Measurements from ENCODE around the gene GNAI2. TPM values are rescaled to one million over a fixed set of nuclear protein-coding genes. Genes with fewer than 3 reads are reported as not detected.
A peak's percentile ranks its signal among the peaks of the same experiment; 100 is the strongest.

Gene GNAI2
- total RNA-seq, 4 donors from 2014 or later: 69.6 to 322 (median 74.8) TPM

DNA sequence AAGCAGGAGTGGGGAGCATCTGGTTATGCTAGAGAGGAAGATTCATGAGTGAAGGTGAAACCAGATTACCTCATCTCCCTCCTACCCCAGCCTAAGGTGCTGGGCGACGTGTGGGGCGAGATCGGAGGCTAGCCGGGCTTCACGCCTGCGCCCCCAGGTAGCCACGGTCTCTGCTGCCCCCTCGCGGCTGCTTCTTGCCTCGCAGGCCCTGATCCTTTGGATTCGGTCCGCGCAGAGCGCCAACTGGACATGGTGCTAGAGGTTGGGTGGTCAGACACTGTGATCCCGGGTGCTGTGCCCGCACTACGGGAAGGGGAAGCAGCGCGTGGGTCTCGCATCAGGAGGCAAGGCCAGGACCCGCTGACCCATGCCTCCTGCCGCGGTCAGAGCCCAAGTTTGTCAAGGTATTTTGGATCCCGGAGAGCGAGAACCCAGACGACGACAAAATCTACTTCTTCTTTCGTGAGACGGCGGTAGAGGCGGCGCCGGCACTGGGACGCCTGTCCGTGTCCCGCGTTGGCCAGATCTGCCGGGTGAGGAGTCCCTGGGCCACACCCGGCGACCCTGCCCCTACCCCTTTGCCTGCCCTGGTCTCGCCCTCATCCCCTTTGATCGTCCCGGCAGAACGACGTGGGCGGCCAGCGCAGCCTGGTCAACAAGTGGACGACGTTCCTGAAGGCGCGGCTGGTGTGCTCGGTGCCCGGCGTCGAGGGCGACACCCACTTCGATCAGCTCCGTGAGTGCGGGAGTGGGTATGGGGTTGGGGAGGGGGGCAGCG, 37.1 kb downstream of the GNAI2 start:
- Histone ChIP-seq H3K27ac (peak overlapping the region in 3 of 4 donors; percentile 4 to 33 (median 23)), H3K9me3 (no peaks in the 10 kb centered on the region), H3K4me3 (peak overlapping the region in 2 of 4 donors; percentile 35 to 40), H3K27me3 (peaks cover 33% of the 10 kb centered on the region), H3K4me1 (peaks cover 19 to 54% (median 36%) of the 10 kb centered on the region in 4 donors), H3K36me3 (no peaks in the 10 kb centered on the region)
- in situ Hi-C loops (cut with MboI; ENCODE audit: low pct_ligation_motif_present in 1 of 4, low pct_unique_long_range_greater_than_20kb in 1 of 4, low sequenced_read_pairs in 3 of 4) (loop anchor here in 1 of 4 donors (5.0 kb wide), 1 partner anchor 81 kb away; the partner anchor contains the start of gene GNAT1), intact Hi-C loops (cut with DNase I; ENCODE audit: low total_unique reads) (loop anchor here (2.0 to 10.0 kb wide), 3 partner anchors 46 to 148 kb away; partner anchors contain the start of gene GNAT1)
- no peak for TF ChIP-seq POLR2A (IDR thresholded peaks at IDR 0.05)
- TF ChIP-seq EP300 (IDR thresholded peaks at IDR 0.05; ENCODE audit: low read depth): no peak
- peak in 2 of 3 donors; percentile 24 to 44 for TF ChIP-seq POLR2AphosphoS5 (IDR thresholded peaks at IDR 0.05)
- TF ChIP-seq, protein P1, sequence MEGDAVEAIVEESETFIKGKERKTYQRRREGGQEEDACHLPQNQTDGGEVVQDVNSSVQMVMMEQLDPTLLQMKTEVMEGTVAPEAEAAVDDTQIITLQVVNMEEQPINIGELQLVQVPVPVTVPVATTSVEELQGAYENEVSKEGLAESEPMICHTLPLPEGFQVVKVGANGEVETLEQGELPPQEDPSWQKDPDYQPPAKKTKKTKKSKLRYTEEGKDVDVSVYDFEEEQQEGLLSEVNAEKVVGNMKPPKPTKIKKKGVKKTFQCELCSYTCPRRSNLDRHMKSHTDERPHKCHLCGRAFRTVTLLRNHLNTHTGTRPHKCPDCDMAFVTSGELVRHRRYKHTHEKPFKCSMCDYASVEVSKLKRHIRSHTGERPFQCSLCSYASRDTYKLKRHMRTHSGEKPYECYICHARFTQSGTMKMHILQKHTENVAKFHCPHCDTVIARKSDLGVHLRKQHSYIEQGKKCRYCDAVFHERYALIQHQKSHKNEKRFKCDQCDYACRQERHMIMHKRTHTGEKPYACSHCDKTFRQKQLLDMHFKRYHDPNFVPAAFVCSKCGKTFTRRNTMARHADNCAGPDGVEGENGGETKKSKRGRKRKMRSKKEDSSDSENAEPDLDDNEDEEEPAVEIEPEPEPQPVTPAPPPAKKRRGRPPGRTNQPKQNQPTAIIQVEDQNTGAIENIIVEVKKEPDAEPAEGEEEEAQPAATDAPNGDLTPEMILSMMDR (IDR thresholded peaks at IDR 0.05): peak; percentile 98 to 100 (median 99)
- DNase-seq: peak; percentile 92
- WGBS, 2 donors (ENCODE audit: low coverage in 1 of 2): 0 to 2% methylated on average over 1 to 50 of the region's 61 CpGs

DNA sequence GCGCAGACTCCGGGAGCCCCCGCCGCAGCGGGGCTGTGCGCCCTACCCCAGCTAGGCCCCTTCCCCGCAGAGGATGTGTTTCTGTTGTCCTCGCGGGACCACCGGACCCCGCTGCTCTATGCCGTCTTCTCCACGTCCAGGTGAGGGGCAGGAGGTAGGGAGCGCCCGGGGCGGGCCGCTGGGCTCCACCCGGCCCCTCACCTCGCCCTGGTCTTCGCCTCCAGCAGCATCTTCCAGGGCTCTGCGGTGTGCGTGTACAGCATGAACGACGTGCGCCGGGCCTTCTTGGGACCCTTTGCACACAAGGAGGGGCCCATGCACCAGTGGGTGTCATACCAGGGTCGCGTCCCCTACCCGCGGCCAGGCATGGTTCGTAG, 37.7 kb downstream of the GNAI2 start:
- Histone ChIP-seq H3K27ac (no peak overlapping the region), H3K9me3 (no peaks in the 10 kb centered on the region), H3K4me3 (peak overlapping the region in 2 of 4 donors; percentile 35 to 40), H3K27me3 (peaks cover 33% of the 10 kb centered on the region), H3K4me1 (peaks cover 14 to 48% (median 31%) of the 10 kb centered on the region in 4 donors), H3K36me3 (no peaks in the 10 kb centered on the region)
- TF ChIP-seq EP300 (IDR thresholded peaks at IDR 0.05; ENCODE audit: low read depth) (no peak), POLR2AphosphoS5 (IDR thresholded peaks at IDR 0.05) (no peak), POLR2A (IDR thresholded peaks at IDR 0.05) (no peak)
- TF ChIP-seq, protein P1 (IDR thresholded peaks at IDR 0.05): no peak
- no peak for DNase-seq
- WGBS, 2 donors (ENCODE audit: low coverage in 1 of 2): 61% methylated on average over 29 of the region's 31 CpGs; no CpG with 5 or more reads in 1 of the 2 donors
- in situ Hi-C loops (cut with MboI; ENCODE audit: low pct_ligation_motif_present in 1 of 4, low pct_unique_long_range_greater_than_20kb in 1 of 4, low sequenced_read_pairs in 3 of 4) (loop anchor here in 1 of 4 donors (5.0 kb wide), 1 partner anchor 81 kb away; the partner anchor contains the start of gene GNAT1), intact Hi-C loops (cut with DNase I; ENCODE audit: low total_unique reads) (loop anchor here (2.0 to 10.0 kb wide), 3 partner anchors 47 to 149 kb away; partner anchors contain the start of gene GNAT1)

DNA sequence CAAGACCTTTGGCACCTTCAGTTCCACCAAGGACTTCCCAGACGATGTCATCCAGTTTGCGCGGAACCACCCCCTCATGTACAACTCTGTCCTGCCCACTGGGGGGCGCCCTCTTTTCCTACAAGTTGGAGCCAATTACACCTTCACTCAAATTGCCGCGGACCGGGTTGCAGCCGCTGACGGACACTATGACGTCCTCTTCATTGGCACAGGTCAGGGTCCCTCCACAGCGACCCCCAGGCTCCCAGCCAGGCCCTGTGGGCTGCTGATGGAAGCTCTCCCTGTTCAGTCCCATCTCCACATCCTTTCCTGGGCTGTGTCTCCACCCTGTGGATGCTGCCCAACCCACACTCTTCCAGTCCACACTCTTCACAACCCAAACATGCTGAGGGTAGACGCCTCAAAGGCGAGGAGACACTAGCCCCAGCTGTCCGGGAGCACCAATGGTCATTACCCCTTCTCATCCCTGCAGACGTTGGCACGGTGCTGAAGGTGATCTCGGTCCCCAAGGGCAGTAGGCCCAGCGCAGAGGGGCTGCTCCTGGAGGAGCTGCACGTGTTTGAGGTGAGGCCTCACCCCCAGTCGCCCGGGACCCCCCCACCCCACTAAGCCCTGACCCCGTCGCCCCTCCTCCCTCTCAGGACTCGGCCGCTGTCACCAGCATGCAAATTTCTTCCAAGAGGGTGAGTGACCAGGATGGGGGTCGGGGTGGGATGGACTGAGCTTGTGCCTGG, 38.5 kb downstream of the GNAI2 start:
- in situ Hi-C loops (cut with MboI; ENCODE audit: low pct_ligation_motif_present in 1 of 4, low pct_unique_long_range_greater_than_20kb in 1 of 4, low sequenced_read_pairs in 3 of 4) (loop anchor here in 1 of 4 donors (5.0 kb wide), 1 partner anchor 82 kb away; the partner anchor contains the start of gene GNAT1), intact Hi-C loops (cut with DNase I; ENCODE audit: low total_unique reads) (loop anchor here (5.0 to 10.0 kb wide), 2 partner anchors 82 to 150 kb away; partner anchors contain the start of gene GNAT1)
- Histone ChIP-seq H3K36me3 (no peaks in the 10 kb centered on the region), H3K9me3 (no peaks in the 10 kb centered on the region), H3K4me3 (no peak overlapping the region), H3K27me3 (peaks cover 33% of the 10 kb centered on the region), H3K4me1 (peaks cover 7 to 41% (median 24%) of the 10 kb centered on the region in 4 donors), H3K27ac (no peak overlapping the region)
- TF ChIP-seq, protein P1 (IDR thresholded peaks at IDR 0.05): peak; percentile 74 to 91 (median 79)
- TF ChIP-seq POLR2A (IDR thresholded peaks at IDR 0.05): no peak
- peak; percentile 84 for DNase-seq
- WGBS, 2 donors (ENCODE audit: low coverage in 1 of 2): 23% methylated on average over 18 of the region's 26 CpGs; no CpG with 5 or more reads in 1 of the 2 donors

Measured in transverse colon (tissue), 4 donors.